ENCODE results near the gene CRHBP. TPM values are rescaled to one million over a fixed set of nuclear protein-coding genes. Genes with fewer than 3 reads are reported as not detected.

The CRHBP gene
- total and polyA plus RNA-seq, 9 of the 15 experiments (the other 6 are each of a cell fraction or from before 2014, with no cell fraction given) = not detected

- TF ChIP-seq ZNF668 (CRISPR knock-in tag; IDR thresholded peaks at IDR 0.05) = no peak
Measured at GRCh38 chr5:76983468-76983867, 30.6 kb downstream of the CRHBP start (continued).

DNA sequence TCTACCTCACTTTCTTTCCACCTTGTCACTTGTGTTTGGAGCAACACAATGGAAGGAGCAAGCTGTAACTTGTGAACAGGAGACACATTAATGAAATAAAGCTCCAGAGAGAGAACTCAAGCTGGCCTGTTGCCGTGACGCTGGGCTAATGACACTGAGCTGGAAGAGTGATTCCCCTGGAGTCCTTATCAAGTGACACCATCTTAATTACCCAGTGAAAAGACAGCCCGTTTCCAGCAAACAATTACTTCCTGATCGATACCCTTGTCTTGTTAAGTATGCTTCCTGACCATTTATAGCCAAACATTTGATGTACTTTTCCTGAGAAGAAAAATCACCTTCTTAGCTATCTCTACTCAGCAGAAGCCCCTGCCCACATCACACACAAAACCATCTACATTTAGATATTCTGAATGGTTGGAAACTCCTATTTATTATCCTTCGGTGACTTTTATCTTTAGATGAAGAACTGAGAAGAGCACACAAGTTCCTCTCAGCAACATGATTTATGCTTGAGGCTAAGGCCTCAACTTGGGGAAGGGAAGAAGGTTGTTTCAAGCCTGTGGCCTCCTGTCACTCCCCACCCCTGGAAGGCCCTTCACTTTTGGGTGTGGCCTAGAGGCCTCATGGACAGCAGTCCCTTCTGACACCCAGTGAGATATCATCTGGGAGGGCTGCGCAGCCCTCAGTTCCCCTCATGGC lies 34.1 kb downstream of the CRHBP start:
- Histone ChIP-seq H3K9me1 (ENCODE audit: control insufficient read depth, insufficient read depth, low read length) (no peaks in the 10 kb centered on the region), H3K27me3 (ENCODE audit: control insufficient read depth in 2 of 2, insufficient read depth in 2 of 2, low read length in 2 of 2) (peaks cover 1 to 4% of the 10 kb centered on the region in 2 experiments; a peak in 2 of 5 replicates), H3K9ac (ENCODE audit: insufficient read depth in 1 of 2, low read depth in 2 of 2, low read length in 2 of 2) (no peak overlapping the region), H3K4me2 (ENCODE audit: insufficient read depth, low read length) (no peak overlapping the region), H3K4me1 (replicated peaks in 1 of 2; ENCODE audit: control insufficient read depth in 2 of 2, insufficient read depth in 2 of 2, low read length in 2 of 2) (peaks cover 0 to 7% of the 10 kb centered on the region in 2 experiments; a peak in 2 of 5 replicates), H3K79me2 (ENCODE audit: control insufficient read depth, insufficient read depth, low read length) (no peaks in the 10 kb centered on the region), H3K4me3 (no peak overlapping the region), H3K27ac (ENCODE audit: extremely low read depth, low read depth, low read length) (no peak overlapping the region), H3K9me3 (replicated peaks; ENCODE audit: control insufficient read depth, insufficient read depth, low read depth, low read length) (no peaks in the 10 kb centered on the region), H3K36me3 (ENCODE audit: control insufficient read depth, insufficient read depth, low read length) (no peaks in the 10 kb centered on the region), H4K20me1 (replicated peaks; ENCODE audit: control insufficient read depth, insufficient read depth, low read length) (no peaks in the 10 kb centered on the region), H2AFZ (ENCODE audit: low read depth, low read length) (no peak overlapping the region)
- intact Hi-C loops (cut with micrococcal nuclease) (no loop called here), in situ Hi-C loops (cut with MboI) (no loop called here)
- BruUV-seq (replicated peaks) = no TSS peak
- ATAC-seq = peak; percentile 49; the same call in 1 of the 3 replicates
- ChIA-PET CTCF (ENCODE audit: low intra/inter-chr PET ratio) (no interaction called here), POLR2A (interaction anchor here (0.8 to 1.5 kb wide), 3 partner anchors 9 to 43 kb away, joined by 3 to 6 read pairs (median 3); no protein-coding TSS in a partner anchor)
- 2% methylated on average over 6 of the region's 6 CpGs for WGBS (ENCODE audit: insufficient coverage, low coverage, missing lambda C conversion rate)
- peak; percentile 15 to 17 (median 16) for DNase-seq (ENCODE audit: extremely low read depth in 1 of 4, low spot score in 3 of 4)
- no peak for FAIRE-seq
- TF ChIP-seq ZNF174 (CRISPR knock-in tag; IDR thresholded peaks at IDR 0.05) (no peak), ZNF695 (CRISPR knock-in tag; IDR thresholded peaks at IDR 0.05) (no peak), CCAR2 (IDR thresholded peaks at IDR 0.05; ENCODE audit: low read depth, low read length) (no peak), JUNB (CRISPR knock-in tag; conservative IDR thresholded peaks at IDR 0.05) (no peak), HCFC1 (IDR thresholded peaks at IDR 0.05; ENCODE audit: low read depth, low read length) (no peak), ZNF41 (CRISPR knock-in tag; conservative IDR thresholded peaks at IDR 0.05) (no peak), CREM (IDR thresholded peaks at IDR 0.05; ENCODE audit: low read depth) (no peak), ZNF124 (CRISPR knock-in tag; IDR thresholded peaks at IDR 0.05) (no peak), RCOR1 (IDR thresholded peaks at IDR 0.05; ENCODE audit: borderline replicate concordance in 1 of 2, low read depth in 2 of 2, low read length in 2 of 2) (no peak), SUPT5H (IDR thresholded peaks at IDR 0.05) (no peak), RAD51 (IDR thresholded peaks at IDR 0.05; ENCODE audit: borderline replicate concordance, low read depth) (no peak), ZNF146 (CRISPR knock-in tag; IDR thresholded peaks at IDR 0.05; ENCODE audit: unreplicated experiment) (no peak), ETV5 (CRISPR knock-in tag; IDR thresholded peaks at IDR 0.05; ENCODE audit: low read depth) (no peak), ZNF239 (CRISPR knock-in tag; IDR thresholded peaks at IDR 0.05) (no peak), ARID3B (CRISPR knock-in tag; IDR thresholded peaks at IDR 0.05; ENCODE audit: borderline replicate concordance) (no peak), SAFB2 (IDR thresholded peaks at IDR 0.05; ENCODE audit: borderline replicate concordance, low read depth, low read length, severe bottlenecking) (no peak)
- TF ChIP-seq, protein P1, sequence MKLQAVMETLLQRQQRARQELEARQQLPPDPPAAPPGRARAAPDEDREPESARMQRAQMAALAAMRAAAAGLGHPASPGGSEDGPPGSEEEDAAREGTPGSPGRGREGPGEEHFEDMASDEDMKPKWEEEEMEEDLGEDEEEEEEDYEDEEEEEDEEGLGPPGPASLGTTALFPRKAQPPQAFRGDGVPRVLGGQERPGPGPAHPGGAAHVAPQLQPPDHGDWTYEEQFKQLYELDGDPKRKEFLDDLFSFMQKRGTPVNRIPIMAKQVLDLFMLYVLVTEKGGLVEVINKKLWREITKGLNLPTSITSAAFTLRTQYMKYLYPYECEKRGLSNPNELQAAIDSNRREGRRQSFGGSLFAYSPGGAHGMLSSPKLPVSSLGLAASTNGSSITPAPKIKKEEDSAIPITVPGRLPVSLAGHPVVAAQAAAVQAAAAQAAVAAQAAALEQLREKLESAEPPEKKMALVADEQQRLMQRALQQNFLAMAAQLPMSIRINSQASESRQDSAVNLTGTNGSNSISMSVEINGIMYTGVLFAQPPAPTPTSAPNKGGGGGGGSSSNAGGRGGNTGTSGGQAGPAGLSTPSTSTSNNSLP (IDR thresholded peaks at IDR 0.05; ENCODE audit: borderline replicate concordance, low read depth, low read length) = no peak

All from K562 (cell line).